ENCODE data around the gene IQCE.

The IQCE gene

GRCh38 chr7:2631946-2632732 lies 73.4 kb downstream of the IQCE start, which contains the start of gene TTYH3:
TSS of gene TTYH3 (plus strand) at chr7:2631986. CDS start at chr7:2632156, 170 bp downstream.
- in situ Hi-C loops (cut with MboI; ENCODE audit: low sequenced_read_pairs) = no loop called here

- in situ Hi-C loops (cut with MboI; ENCODE audit: low sequenced_read_pairs) = no loop called here
These were observed 74.2 kb downstream of the IQCE start for GRCh38 chr7:2632733-2633537.

DNA sequence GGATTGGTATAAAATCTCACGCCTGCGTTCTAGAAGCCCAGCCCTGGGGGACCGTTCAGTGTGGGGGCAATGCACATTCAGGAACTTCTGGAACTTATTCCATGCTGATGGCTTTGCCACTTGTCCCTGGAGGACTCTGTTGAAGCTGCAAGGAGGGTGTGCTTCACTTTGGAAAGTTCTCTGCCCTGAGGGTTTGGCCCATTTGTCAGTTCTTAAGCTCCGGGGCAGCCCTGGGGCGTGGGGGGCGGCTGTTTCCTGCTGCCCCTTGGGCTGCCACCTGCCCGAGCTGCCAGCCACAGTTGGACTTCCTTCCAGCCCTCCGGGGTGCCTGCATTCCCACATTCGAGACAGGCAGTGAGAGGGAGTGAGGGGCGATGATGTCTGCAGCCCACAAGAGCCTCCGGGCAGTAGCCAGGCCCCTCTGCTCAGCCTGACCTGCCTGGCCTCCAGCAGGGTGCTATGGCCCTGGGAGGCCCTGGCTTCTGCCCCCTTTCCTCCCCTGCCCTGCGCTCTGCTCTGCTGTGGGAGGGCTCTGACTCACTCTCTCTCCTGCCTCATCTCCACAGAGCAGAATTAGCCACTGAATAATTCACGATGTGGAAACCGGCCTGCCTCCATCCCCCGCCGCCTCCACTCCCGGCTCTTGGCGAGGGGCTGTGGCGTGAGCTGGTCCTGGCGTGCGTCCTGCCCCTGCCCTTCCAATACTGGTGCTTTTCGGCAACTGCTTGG lies 74.9 kb downstream of the IQCE start:
- in situ Hi-C loops (cut with MboI; ENCODE audit: low sequenced_read_pairs) = no loop called here

- in situ Hi-C loops (cut with MboI; ENCODE audit: low sequenced_read_pairs) = no loop called here
These were observed 75.7 kb downstream of the IQCE start for GRCh38 chr7:2634267-2635145.

- in situ Hi-C loops (cut with MboI; ENCODE audit: low sequenced_read_pairs) = no loop called here
These were observed 76.4 kb downstream of the IQCE start for GRCh38 chr7:2635148-2635668.

GRCh38 chr7:2635810-2636701 lies 77.3 kb downstream of the IQCE start:
- in situ Hi-C loops (cut with MboI; ENCODE audit: low sequenced_read_pairs) = no loop called here

DNA sequence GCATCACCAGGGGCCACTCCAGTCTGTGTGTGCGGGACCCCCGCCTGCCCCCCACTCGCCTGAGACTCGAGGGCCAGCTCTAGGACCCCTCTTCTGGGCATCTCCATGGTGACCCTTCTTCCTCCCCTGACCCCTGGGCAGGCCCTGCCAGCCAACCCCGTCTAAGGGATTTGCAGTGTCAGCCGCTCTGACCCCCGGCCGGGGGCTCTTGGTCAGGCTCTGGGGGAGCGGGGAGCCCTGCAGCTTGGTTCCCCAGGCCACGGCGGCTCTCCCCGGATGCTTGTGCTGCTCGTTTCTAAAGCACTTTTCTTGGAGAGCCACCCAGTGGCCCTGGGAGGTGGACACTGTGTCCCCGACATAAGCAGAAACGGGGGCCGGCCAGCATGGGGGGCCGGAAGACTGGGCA lies 78.3 kb downstream of the IQCE start:
- in situ Hi-C loops (cut with MboI; ENCODE audit: low sequenced_read_pairs) = no loop called here

DNA sequence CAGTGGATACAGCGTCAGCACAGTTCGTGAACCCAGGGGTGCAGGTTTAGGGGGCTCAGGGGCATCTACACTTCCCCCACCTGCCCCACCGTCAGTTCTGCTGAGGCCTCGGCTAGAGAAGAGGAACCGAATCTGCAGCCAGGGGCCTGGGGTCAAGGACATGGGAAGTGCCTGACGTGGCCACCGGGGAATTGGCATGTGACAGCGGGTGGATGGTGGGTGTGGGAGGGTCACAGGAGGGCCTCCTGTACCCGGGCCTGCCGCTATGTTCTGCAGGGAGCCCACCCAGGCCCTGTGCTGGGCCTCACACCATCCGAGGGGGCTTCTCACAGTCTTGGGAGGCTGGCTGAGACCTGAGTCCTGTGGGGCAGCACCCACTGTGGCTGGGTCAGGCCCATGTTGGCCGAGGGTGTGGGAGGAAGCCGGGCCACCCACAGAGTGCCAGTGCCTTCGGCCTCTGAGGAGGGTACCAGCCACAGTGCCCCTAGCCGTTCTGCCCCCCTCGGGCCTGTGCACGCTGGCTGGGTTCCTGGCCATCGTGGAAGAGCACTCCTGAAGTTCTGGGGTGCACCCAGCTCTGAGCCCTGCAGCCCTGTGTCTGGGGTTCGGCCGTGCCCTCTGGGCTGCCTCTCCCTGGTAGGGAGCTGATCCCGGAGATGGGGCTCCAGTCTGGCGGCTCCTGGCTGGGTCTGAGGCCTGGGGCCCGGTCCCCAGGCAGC lies 78.9 kb downstream of the IQCE start:
- in situ Hi-C loops (cut with MboI; ENCODE audit: low sequenced_read_pairs) = no loop called here

GRCh38 chr7:2638224-2638991 lies 79.6 kb downstream of the IQCE start:
- in situ Hi-C loops (cut with MboI; ENCODE audit: low sequenced_read_pairs) = no loop called here

DNA sequence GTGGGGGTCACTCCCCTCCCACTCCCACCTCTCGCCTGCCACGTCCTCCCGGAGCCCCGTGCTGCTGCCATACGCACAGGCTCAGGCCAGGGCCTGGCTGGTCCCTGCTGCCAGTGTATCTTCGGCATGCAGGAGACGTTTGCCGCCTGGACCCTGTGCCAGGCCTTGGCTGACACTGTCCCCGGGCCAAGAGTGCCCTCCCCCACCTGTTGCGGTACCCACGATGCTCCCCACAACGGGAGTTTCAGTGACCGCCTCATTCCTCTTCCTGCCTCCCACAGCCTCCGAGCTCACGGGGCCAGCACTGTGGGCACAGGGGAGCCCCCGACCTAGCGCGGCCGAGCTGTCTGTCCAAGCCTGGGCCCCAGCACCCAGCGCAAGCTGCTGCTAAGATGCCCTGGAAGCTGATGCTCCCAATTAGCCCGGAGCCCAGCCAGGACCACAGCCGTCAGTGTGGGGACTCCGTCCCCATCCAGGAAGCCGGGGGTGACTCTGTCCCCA lies 80.5 kb downstream of the IQCE start:
- in situ Hi-C loops (cut with MboI; ENCODE audit: low sequenced_read_pairs) = no loop called here

DNA sequence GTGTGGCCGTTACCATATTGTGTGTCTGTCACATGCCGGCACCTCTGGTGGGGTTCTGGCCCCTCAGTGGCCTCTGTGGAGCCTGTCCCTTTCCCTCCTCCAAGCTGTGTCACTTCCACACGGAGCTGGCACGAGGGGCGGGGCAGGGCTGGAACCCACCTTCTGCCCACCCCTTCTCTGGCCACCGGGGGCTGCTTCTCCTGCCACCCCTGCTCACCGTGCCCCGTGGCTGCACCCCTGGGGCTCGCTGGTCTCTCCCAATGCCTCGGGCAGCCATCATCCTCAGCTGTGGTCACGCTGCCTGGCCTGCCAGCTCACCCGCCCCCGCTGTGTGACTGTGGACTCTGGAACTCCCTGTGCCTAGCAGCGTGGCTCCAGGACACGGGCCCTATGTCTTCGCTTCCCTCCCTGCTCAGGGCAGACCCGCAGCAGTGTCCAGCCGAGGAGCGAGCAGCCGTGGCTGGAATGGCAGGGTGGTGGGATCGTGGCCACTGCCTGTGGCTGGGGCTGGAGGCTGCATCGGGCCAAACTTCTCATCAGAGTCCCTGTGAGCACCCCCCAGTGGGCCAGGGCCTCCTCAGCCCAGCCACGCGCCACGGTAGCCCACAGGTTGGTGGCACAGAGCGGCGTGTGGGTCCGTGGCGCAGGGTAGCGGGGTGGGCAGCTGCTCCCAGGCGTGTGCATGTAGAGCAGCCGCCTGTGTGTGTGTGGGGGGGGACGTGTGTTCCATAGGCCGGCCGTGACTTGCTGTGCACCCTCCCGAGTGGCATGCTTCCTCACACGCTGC lies 81.1 kb downstream of the IQCE start:
- in situ Hi-C loops (cut with MboI; ENCODE audit: low sequenced_read_pairs) = no loop called here

GRCh38 chr7:2640482-2640830 lies 81.7 kb downstream of the IQCE start:
- in situ Hi-C loops (cut with MboI; ENCODE audit: low sequenced_read_pairs) = no loop called here

DNA sequence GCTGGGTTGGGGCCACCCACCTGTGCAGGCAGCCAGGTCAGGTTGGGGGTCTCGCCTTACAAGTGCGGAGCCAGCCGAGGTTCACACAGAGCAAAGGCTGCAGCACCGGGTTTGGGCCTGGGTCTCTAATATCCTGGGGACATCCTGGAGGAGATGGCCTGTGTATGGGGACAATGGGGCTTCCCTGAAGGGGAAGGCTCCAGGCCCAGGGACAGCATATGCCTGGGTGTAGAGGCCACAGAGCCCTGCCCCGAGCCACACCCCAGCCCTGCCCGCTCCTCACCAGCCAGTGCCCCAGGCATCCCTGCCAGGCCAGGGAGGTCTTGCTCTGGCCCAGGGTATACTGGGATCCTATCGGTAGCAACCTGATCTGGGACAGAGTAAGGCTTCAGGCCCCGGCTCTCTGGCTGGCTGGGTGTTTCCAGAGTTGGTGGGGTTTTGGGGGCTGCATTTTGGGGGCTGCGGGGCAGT lies 82.1 kb downstream of the IQCE start:
- in situ Hi-C loops (cut with MboI; ENCODE audit: low sequenced_read_pairs) = no loop called here

DNA sequence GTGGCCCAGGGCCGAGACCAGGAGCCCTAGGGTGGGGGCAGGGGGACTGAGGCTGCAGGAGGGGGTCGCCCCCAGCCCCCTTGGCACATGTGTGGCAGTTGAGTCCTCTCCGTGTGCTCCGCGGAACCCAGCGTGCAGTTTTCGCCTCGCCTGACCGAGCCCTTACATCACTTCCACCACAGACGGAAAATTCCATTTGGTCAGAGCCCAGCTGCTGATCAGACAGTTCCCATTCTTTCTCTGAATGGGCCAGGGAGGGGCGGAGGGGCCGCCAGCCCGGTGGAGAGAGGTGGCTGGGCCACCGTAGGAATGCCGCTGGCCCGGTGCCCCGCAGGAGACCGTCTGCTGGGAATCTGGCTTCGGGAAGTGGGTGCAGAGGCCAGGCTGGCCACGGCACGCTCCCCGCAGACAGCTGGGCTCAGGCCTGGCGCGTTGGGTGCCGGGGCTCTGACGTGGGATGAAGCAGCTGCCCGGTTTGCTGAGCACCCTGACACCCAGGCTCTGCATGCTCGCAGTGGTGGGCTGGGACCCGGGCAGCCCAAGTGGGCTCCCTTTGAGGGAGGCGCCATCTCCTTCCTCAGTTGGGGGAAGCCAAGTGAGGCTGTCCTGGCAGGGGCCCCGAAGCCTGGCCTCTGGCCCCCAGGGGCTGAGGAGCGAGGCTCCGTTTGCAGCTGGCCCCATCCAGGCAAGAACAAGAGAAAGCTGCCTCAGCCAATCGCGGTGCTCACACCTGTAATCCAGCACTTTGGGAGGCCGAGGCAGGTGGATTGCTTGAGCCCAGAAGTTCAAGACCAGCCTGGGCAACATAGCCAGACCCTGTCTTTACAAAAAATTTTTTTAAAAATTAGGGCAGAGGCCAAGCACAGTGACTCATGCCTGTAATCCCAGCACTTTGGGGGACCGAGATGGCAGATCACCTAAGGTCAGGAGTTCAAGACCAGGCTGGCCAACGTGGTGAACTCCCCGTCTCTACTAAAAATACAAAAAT lies 82.9 kb downstream of the IQCE start:
- in situ Hi-C loops (cut with MboI; ENCODE audit: low sequenced_read_pairs) = no loop called here

DNA sequence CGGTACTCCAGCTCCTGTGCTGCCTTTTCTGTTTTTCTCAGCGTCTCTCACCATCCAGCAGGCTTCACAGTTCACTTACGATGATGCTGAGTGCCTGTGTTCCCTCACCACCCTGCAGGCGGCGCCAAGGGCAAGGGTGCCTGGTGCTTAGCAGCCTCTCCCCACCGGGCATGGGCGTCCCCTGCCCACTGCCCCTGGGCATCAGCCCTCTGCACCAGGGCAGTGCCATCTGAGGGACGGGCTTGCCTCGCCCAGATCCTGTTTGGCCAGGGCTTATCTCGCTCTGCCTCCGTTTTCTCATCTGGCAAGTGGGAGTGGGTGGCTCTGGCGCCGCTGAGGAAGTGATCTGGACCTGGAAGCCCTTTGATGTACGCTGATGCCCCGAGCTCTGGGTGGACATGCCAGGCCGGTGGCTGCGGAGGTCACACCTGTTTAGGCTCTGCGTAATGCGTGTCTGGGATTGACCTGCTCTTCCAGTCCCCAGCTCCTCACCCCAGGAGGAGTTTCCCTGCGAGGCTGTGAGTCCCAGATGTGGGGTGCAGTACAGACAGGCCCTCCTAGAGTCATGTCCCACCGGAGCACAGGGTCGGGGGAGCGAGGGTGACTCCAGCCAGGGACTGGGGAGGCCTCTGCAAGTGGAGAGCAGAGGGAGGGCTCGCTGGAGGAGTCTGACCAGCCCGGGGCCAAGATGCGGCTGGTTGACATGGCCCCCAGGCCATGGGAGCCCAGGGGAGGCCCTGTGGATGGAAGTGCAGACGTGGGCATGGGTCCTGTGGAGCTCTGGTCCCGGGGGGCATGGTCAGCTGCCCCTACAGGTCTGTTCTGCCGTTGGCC lies 84.8 kb downstream of the IQCE start:
- in situ Hi-C loops (cut with MboI; ENCODE audit: low sequenced_read_pairs) = no loop called here
